ENCODE measurements around the gene MUC12.

- TF ChIP-seq CTCF (conservative IDR thresholded peaks at IDR 0.05; ENCODE audit: low read depth, low read length) (no peak), MAFK (IDR thresholded peaks at IDR 0.05; ENCODE audit: low read depth, low read length) (no peak), POLR2A (IDR thresholded peaks at IDR 0.05; ENCODE audit: low read depth, low read length) (no peak), MAZ (IDR thresholded peaks at IDR 0.05; ENCODE audit: borderline replicate concordance, low read depth, low read length) (no peak), NFE2L2 (IDR thresholded peaks at IDR 0.05; ENCODE audit: low read depth, low read length) (no peak), FOS (IDR thresholded peaks at IDR 0.05; ENCODE audit: low read depth, low read length) (no peak), MXI1 (IDR thresholded peaks at IDR 0.05; ENCODE audit: borderline replicate concordance, low read depth, low read length) (no peak), SMC3 (IDR thresholded peaks at IDR 0.05; ENCODE audit: low read depth, low read length) (no peak), RCOR1 (IDR thresholded peaks at IDR 0.05; ENCODE audit: insufficient replicate concordance, low read length) (no peak), USF2 (IDR thresholded peaks at IDR 0.05; ENCODE audit: low read depth, low read length) (no peak), RAD21 (IDR thresholded peaks at IDR 0.05; ENCODE audit: low read length) (no peak), ELK1 (IDR thresholded peaks at IDR 0.05; ENCODE audit: borderline replicate concordance, low read depth, low read length) (no peak)
Measured at GRCh38 chr7:100947792-100948191, 21.6 kb upstream of the MUC12 start.

Data from IMR-90 (cell line).